H1 (cell line): Measurements from ENCODE around the gene LBHD1. TPM values are rescaled to one million over a fixed set of nuclear protein-coding genes. Genes with fewer than 3 reads are reported as not detected.

Experiments
- CTCF ChIA-PET: fragments of 300-600 bp; sonication (Branson Sonifier 250); formaldehyde crosslinking; loops from one replicate; lab custom pipeline; 2021; ENCODE audit not compliant: partially characterized antibody; lab: Charles Lee
- POLR2A ChIA-PET: fragments of 300-600 bp; sonication (Branson Sonifier 250); formaldehyde crosslinking; loops from one replicate; lab custom pipeline; 2021; ENCODE audit warnings: inconsistent platforms; ENCODE audit not compliant: partially characterized antibody; lab: Charles Lee
- DNase-seq, 2 experiments: peaks; one replicate each; pipeline versions ENCODE4 v3.0.0 to v3.0.0-alpha.2; 2010 to 2022; ENCODE audit warnings: low spot score in 2 of 2, low read depth in 1 of 2, mixed read lengths in 1 of 2
- FAIRE-seq: peaks from 2 replicates; lab custom pipeline; 2011; peaks lifted over from hg19 to GRCh38; lab: Jason Lieb, UNC
- H2AFZ ChIP-seq: 2 replicates; pipeline ENCODE4 v1.8.1; 2012; ENCODE audit warnings: low read length, inconsistent platforms
- H2AK5ac ChIP-seq: 2 replicates; pipeline ENCODE4 v1.6.1; 2013; ENCODE audit warnings: low read depth, low read length
- H2BK120ac ChIP-seq: replicated peaks from 2 replicates; pipeline ENCODE3; 2013; ENCODE audit warnings: low read depth, low read length, inconsistent platforms
- H2BK12ac ChIP-seq: 2 replicates; pipeline ENCODE4 v1.6.1; 2013; ENCODE audit warnings: low read depth, low read length
- H2BK15ac ChIP-seq: 2 replicates; pipeline ENCODE4 v1.6.1; 2013; ENCODE audit warnings: low read length
- H2BK20ac ChIP-seq: 2 replicates; pipeline ENCODE4 v1.6.1; 2013; ENCODE audit warnings: low read length
- H2BK5ac ChIP-seq: 2 replicates; pipeline ENCODE4 v1.6.1; 2013; ENCODE audit warnings: low read depth, low read length
- H3K14ac ChIP-seq: 2 replicates; pipeline ENCODE4 v1.6.1; 2013; ENCODE audit warnings: inconsistent platforms; ENCODE audit not compliant: insufficient read length
- H3K18ac ChIP-seq: 2 replicates; pipeline ENCODE4 v1.6.1; 2013; ENCODE audit warnings: low read length; ENCODE audit errors: extremely low read depth
- H3K23ac ChIP-seq: 2 replicates; pipeline ENCODE4 v1.6.1; 2013; ENCODE audit warnings: inconsistent platforms; ENCODE audit not compliant: insufficient read length
- H3K23me2 ChIP-seq: 2 replicates; pipeline ENCODE4 v1.6.1; 2013; ENCODE audit warnings: low read depth, low read length
- H3K27ac ChIP-seq: 2 replicates; pipeline ENCODE4 v1.6.1; 2011; ENCODE audit warnings: low read depth, low read length, inconsistent platforms
- H3K27me3 ChIP-seq, 4 experiments: replicated peaks in 1 of 4; 1 replicate in 1 of 4; 2 replicates in 3 of 4; pipeline versions ENCODE4 v1.6.1 to v1.8.1; 2011 to 2013; ENCODE audit warnings: low read length in 3 of 4, mild to moderate bottlenecking in 3 of 4, inconsistent platforms in 2 of 4, mixed read lengths in 2 of 4, moderate library complexity in 1 of 4; ENCODE audit not compliant: control insufficient read depth in 3 of 4, insufficient read depth in 3 of 4; ENCODE audit errors: extremely low read depth in 1 of 4
- H3K36me3 ChIP-seq, 4 experiments: 2 replicates each; pipeline versions ENCODE4 v1.6.1 to v1.8.1; 2011 to 2013; ENCODE audit warnings: mild to moderate bottlenecking in 4 of 4, low read length in 3 of 4, moderate library complexity in 2 of 4, control low read depth in 1 of 4, inconsistent platforms in 1 of 4; ENCODE audit not compliant: insufficient read depth in 4 of 4, control insufficient read depth in 2 of 4
- H3K4ac ChIP-seq: replicated peaks from 2 replicates; pipeline ENCODE3; 2013; ENCODE audit warnings: low read length, low read depth, mixed read lengths, inconsistent platforms; ENCODE audit not compliant: insufficient read length
- H3K4me1 ChIP-seq, 4 experiments: replicated peaks in 1 of 4; 1 replicate in 1 of 4; 2 replicates in 3 of 4; pipeline versions ENCODE4 v1.6.1 to v1.8.1; 2011 to 2013; ENCODE audit warnings: low read length in 3 of 4, inconsistent platforms in 2 of 4, mixed read lengths in 1 of 4; ENCODE audit not compliant: insufficient read depth in 4 of 4, control insufficient read depth in 3 of 4
- H3K4me2 ChIP-seq, 2 experiments: 2 replicates each; pipeline versions ENCODE4 v1.6.1 to v1.8.1; 2011 to 2013; ENCODE audit warnings: low read depth in 2 of 2, low read length in 2 of 2, control low read depth in 1 of 2, inconsistent platforms in 1 of 2, mild to moderate bottlenecking in 1 of 2; ENCODE audit not compliant: insufficient read depth in 1 of 2
- H3K4me3 ChIP-seq, 4 experiments: fragments of 200-600, 300-600 bp in 1 of 4; sonication (generic), shearing (Covaris generic), sonication (Bioruptor Twin) in 1 of 4; 2 replicates each; pipeline versions ENCODE4 v1.5.1 to v1.8.1; 2011 to 2016; ENCODE audit warnings: low read length in 4 of 4, low read depth in 3 of 4, control low read depth in 2 of 4, inconsistent platforms in 2 of 4, mild to moderate bottlenecking in 2 of 4, mixed read lengths in 1 of 4, moderate library complexity in 1 of 4; ENCODE audit not compliant: insufficient read depth in 2 of 4; ENCODE audit errors: extremely low read depth in 1 of 4
- H3K56ac ChIP-seq: replicated peaks from 2 replicates; pipeline ENCODE3; 2013; ENCODE audit warnings: low read depth, mild to moderate bottlenecking, mixed read lengths, low read length, inconsistent platforms; ENCODE audit not compliant: insufficient read length
- H3K79me1 ChIP-seq: 2 replicates; pipeline ENCODE4 v1.6.1; 2013; ENCODE audit warnings: low read depth, low read length, control low read depth
- H3K79me2 ChIP-seq, 2 experiments: 2 replicates each; pipeline versions ENCODE4 v1.6.1 to v1.8.1; 2012 to 2013; ENCODE audit warnings: low read length in 2 of 2, mild to moderate bottlenecking in 2 of 2, inconsistent platforms in 1 of 2; ENCODE audit not compliant: insufficient read depth in 2 of 2, control insufficient read depth in 1 of 2
- H3K9ac ChIP-seq, 4 experiments: replicated peaks in 1 of 4; 1 replicate in 1 of 4; 2 replicates in 3 of 4; pipeline versions ENCODE4 v1.6.1 to v1.8.1; 2011 to 2013; ENCODE audit warnings: low read depth in 3 of 4, low read length in 3 of 4, control low read depth in 2 of 4, mild to moderate bottlenecking in 2 of 4, moderate library complexity in 2 of 4, inconsistent platforms in 1 of 4; ENCODE audit errors: extremely low read depth in 1 of 4
- H3K9me3 ChIP-seq, 2 experiments: 2 replicates each; pipeline versions ENCODE4 v1.6.1 to v1.8.1; 2012 to 2013; ENCODE audit warnings: mild to moderate bottlenecking in 2 of 2, moderate library complexity in 2 of 2, control low read depth in 1 of 2, inconsistent platforms in 1 of 2, low read depth in 1 of 2, low read length in 1 of 2, mixed read lengths in 1 of 2; ENCODE audit not compliant: insufficient read depth in 2 of 2
- H4K20me1 ChIP-seq, 2 experiments: replicated peaks in 1 of 2; 2 replicates each; pipeline versions ENCODE3 to v1.8.1; 2011 to 2013; ENCODE audit warnings: inconsistent platforms in 2 of 2, low read length in 2 of 2, mild to moderate bottlenecking in 1 of 2; ENCODE audit not compliant: insufficient read depth in 2 of 2, control insufficient read depth in 1 of 2
- H4K5ac ChIP-seq: 2 replicates; pipeline ENCODE4 v1.6.1; 2013; ENCODE audit warnings: low read length, low read depth, mixed read lengths, inconsistent platforms; ENCODE audit not compliant: insufficient read length
- H4K8ac ChIP-seq: 2 replicates; pipeline ENCODE4 v1.8.0; 2013; ENCODE audit warnings: mild to moderate bottlenecking, moderate library complexity, low read length, inconsistent platforms; ENCODE audit not compliant: insufficient read depth; ENCODE audit errors: extremely low read depth
- H4K91ac ChIP-seq: replicated peaks from 2 replicates; pipeline ENCODE3; 2013; ENCODE audit warnings: low read length, mixed read lengths, inconsistent platforms; ENCODE audit not compliant: insufficient read length
- CBX5 ChIP-seq: fragments of 300-800, 300-1000 bp; sonication (generic); IDR thresholded peaks from 2 replicates; pipeline ENCODE4 v1.7.1; 2016; ENCODE audit warnings: antibody characterized with exemption, low read length, low read depth
- CHD2 ChIP-seq: IDR thresholded peaks from 2 replicates; pipeline ENCODE4 v1.6.1; 2012; ENCODE audit warnings: low read length, improper control_type of control experiment
- HDAC6 ChIP-seq: IDR thresholded peaks from one replicate; pipeline ENCODE4 v1.7.1; 2012; ENCODE audit warnings: low read depth, mild to moderate bottlenecking, inconsistent platforms, low read length, moderate library complexity
- KDM5A ChIP-seq: fragments of 200-600 bp; IDR thresholded peaks from 2 replicates; pipeline ENCODE4 v1.7.1; 2012; ENCODE audit warnings: mild to moderate bottlenecking, low read length, inconsistent platforms, mixed read lengths
- PHF8 ChIP-seq: fragments of 200-600 bp; sonication (generic); conservative IDR thresholded peaks from 2 replicates; pipeline ENCODE4 v1.7.1; 2012; ENCODE audit warnings: low read depth, mild to moderate bottlenecking, inconsistent platforms, low read length, moderate library complexity
- POLR2A ChIP-seq, 2 experiments: IDR thresholded peaks; 1 replicate in 1 of 2; 2 replicates in 1 of 2; pipeline ENCODE4 v1.6.1; 2011; ENCODE audit warnings: low read depth in 2 of 2, low read length in 2 of 2, mild to moderate bottlenecking in 2 of 2; ENCODE audit errors: control extremely low read depth in 1 of 2
- RNF2 ChIP-seq: fragments of 200-900, 300-1000 bp; sonication (generic); IDR thresholded peaks from 2 replicates; pipeline ENCODE4 v1.7.1; 2016; ENCODE audit warnings: borderline replicate concordance, low read depth, mild to moderate bottlenecking, antibody characterized with exemption, low read length; ENCODE audit not compliant: poor library complexity, severe bottlenecking; ENCODE audit errors: missing control alignments
- SIN3A ChIP-seq, 2 experiments: IDR thresholded peaks in 1 of 2; conservative IDR thresholded peaks in 1 of 2; 2 replicates each; pipeline ENCODE4 v1.6.1; 2011 to 2012; ENCODE audit warnings: low read length in 2 of 2, improper control_type of control experiment in 1 of 2, low read depth in 1 of 2, mild to moderate bottlenecking in 1 of 2
- SRF ChIP-seq: IDR thresholded peaks from 2 replicates; pipeline ENCODE4 v1.6.1; 2011; ENCODE audit warnings: mild to moderate bottlenecking, low read depth, low read length, moderate library complexity
- TBP ChIP-seq: IDR thresholded peaks from 2 replicates; pipeline ENCODE4 v1.6.1; 2011; ENCODE audit warnings: low read depth, low read length, improper control_type of control experiment
- WGBS, 2 experiments: shearing (Covaris generic) in 1 of 2; methylation state at CpG; one replicate each; pipeline versions ENCODE4 v1.1.6 to v1.1.7; 2013 to 2015; ENCODE audit warnings: low lambda C conversion rate in 2 of 2, mixed read lengths in 2 of 2, inconsistent platforms in 1 of 2, low coverage in 1 of 2, missing lambda C conversion rate in 1 of 2; ENCODE audit not compliant: insufficient replicate concordance in 2 of 2, insufficient coverage in 1 of 2, insufficient read length in 1 of 2; ENCODE audit errors: extremely low coverage in 1 of 2, missing lambda C conversion rate in 1 of 2; 5-methylcytosine and 5-hydroxymethylcytosine counted together
- polyA plus RNA-seq, 7 experiments: library from polyadenylated mRNA; depleted of rRNA in 3 of 7; stranded (reverse) in 5 of 7; unstranded in 2 of 7; fragments of >200 nt in 5 of 7; fragments of 200-250 nt in 2 of 7; gene quantifications; 1 replicate in 5 of 7; 2 replicates in 1 of 7; 4 replicates in 1 of 7; pipeline versions ENCODE4 v1.2.1 to v1.2.3, GENCODE V29; 2011 to 2013; ENCODE audit warnings: missing spikeins in 2 of 7, mixed read lengths in 2 of 7
- total RNA-seq: library from RNA; stranded (reverse); fragmentation: NEBNext Ultra II Directional; extraction: Animal tissue kit (Norgen Biotek cat#: 25700); gene quantifications from 2 replicates; pipeline ENCODE4 v1.2.1, GENCODE V29; 2021

The LBHD1 gene
- total and polyA plus RNA-seq, 2 of the 8 experiments (the other 6 are each of a cell fraction or from before 2014, with no cell fraction given), result 2.3 to 5.2 TPM

DNA sequence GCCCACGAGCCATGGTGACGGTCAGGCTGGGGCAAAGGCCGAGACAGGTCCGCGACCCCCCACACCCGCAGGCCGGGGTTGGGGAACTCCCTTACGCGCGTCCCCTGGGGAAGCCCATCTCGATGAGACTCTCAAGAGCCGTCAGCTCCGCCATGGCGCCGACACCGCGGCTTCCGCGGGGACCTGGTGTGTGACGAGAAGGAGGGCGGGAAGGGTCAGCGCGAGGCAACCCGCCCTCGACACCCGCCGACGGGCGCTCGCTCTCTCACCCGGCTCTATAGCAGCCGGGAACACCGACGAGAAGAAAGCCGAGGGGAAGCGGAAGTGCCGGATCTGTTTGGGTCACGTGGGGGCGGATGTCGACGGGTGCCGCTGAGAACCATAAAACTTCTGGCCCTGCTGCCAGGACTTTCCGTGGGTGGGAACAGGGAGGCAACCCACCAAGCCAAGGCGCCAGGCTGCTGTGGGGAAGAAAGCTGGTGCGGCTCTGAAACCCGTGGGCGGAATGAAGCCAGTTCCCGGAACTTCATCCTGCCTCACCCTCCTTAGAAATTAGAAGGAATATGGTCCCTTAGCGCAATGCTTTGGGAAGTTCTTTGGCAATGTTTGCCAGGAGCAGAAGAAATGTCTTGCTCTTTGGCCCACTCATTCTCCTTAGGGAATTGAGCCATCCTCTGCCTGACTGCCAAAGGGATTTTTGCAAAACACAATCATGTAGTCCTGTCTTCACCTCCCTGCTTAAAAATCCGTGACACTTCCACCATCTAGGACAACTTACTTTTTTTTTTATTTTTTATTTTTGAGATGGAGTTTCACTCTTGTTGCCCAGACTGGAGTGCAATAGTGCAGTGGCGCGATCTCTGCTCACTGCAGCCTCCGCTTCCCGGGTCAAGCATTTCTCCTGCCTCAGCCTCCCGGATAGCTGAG lies 7.0 kb upstream of the LBHD1 start, which contains the start of gene UBXN1:
Gene UBXN1, minus strand, starts transcription at position 304 of the 927 bp plus-strand sequence. Its CDS starts 150 bp downstream, at position 154.
- peak in 1 of 2 experiments; percentile 88 for DNase-seq
- Histone ChIP-seq H3K4me1 (peaks cover 2 to 8% (median 4%) of the 10 kb centered on the region in 4 experiments; a peak in 4 of 7 replicates), H3K27ac (peak within 1 kb of the TSS; percentile 68), H2BK5ac (peak within 1 kb of the TSS; percentile 91), H3K27me3 (no peaks in the 10 kb centered on the region), H2AFZ (peak within 1 kb of the TSS; percentile 93; the same call in 1 of the 2 replicates), H3K14ac (no peak within 1 kb of the TSS), H2AK5ac (no peak within 1 kb of the TSS), H3K79me2 (peaks cover 0 to 14% of the 10 kb centered on the region in 2 experiments; a peak in 2 of 4 replicates), H3K4me2 (peak within 1 kb of the TSS; percentile 74 to 86), H4K91ac (no peak within 1 kb of the TSS), H2BK15ac (no peak within 1 kb of the TSS), H3K4ac (no peak within 1 kb of the TSS), H3K56ac (peak within 1 kb of the TSS; percentile 40), H2BK20ac (no peak within 1 kb of the TSS), H3K9me3 (no peaks in the 10 kb centered on the region), H3K23ac (no peak within 1 kb of the TSS), H3K23me2 (peaks cover 3% of the 10 kb centered on the region; the same call in 1 of the 2 replicates), H3K36me3 (peaks cover 5 to 22% (median 7%) of the 10 kb centered on the region in 4 experiments; a peak in 5 of 8 replicates), H4K20me1 (peaks cover 0 to 1% of the 10 kb centered on the region in 2 experiments), H4K8ac (peak within 1 kb of the TSS; percentile 74), H4K5ac (peak within 1 kb of the TSS; percentile 44), H3K79me1 (peaks cover 2% of the 10 kb centered on the region), H3K9ac (peak within 1 kb of the TSS; percentile 77 to 90 (median 88)), H3K18ac (peak within 1 kb of the TSS; percentile 75; the same call in 1 of the 2 replicates), H2BK120ac (no peak within 1 kb of the TSS), H3K4me3 (peak within 1 kb of the TSS; percentile 78 to 98 (median 88)), H2BK12ac (no peak within 1 kb of the TSS)
- POLR2A ChIA-PET, result interaction anchor here (0.6 to 61.4 kb wide), 6 partner anchors 12 to 177 kb away, joined by 3 to 2041 read pairs (median 5); partner anchors contain the start of genes BSCL2, C11orf98, CSKMT and GANAB
- 12% methylated on average over 53 of the region's 55 CpGs; no CpG with 5 or more reads in 1 of the 2 experiments for WGBS, 2 experiments
- CTCF ChIA-PET, result interaction anchor here (0.6 to 8.2 kb wide), 6 partner anchors 8 to 28 kb away, joined by 3 to 114 read pairs (median 10); partner anchors contain the start of genes BSCL2, GNG3, LBHD1 and LRRN4CL
- FAIRE-seq, result no peak
- TF ChIP-seq RNF2, result no peak
- peak; percentile 80 to 92; a peak in 3 of 4 replicates for TF ChIP-seq SIN3A (conservative IDR thresholded peaks at IDR 0.05 in 1 of 2, IDR thresholded peaks at IDR 0.05 in 1 of 2; ENCODE audit: low read depth in 1 of 2, low read length in 2 of 2)
- TF ChIP-seq CBX5, result no peak
- no peak for TF ChIP-seq SRF
- TF ChIP-seq TBP, result peak; percentile 72
- TF ChIP-seq POLR2A (IDR thresholded peaks at IDR 0.05; ENCODE audit: control extremely low read depth in 1 of 2, low read depth in 2 of 2, low read length in 2 of 2), result peak; percentile 26 to 79
- TF ChIP-seq PHF8, result peak; percentile 79
- no peak for TF ChIP-seq HDAC6
- TF ChIP-seq KDM5A, result peak; percentile 62; the same call in 1 of the 2 replicates
- no peak for TF ChIP-seq CHD2
